B cell (primary cell): ENCODE data around the gene CYP51A1. TPM values are rescaled to one million over a fixed set of nuclear protein-coding genes. Genes with fewer than 3 reads are reported as not detected.

Experiments used
- ATAC-seq: fragments of 200-7000 bp; cut with Tn5 transposase; one replicate; pipeline ENCODE4 v1.10.0; 2021; ENCODE audit warnings: low read depth, mild to moderate bottlenecking, moderate number of reproducible peaks, moderate library complexity
- CTCF ChIA-PET: fragments of 350-600 bp; sonication (Branson Sonifier 250); formaldehyde crosslinking; loops from one replicate; lab custom pipeline; 2021; ENCODE audit warnings: antibody characterized with exemption, inconsistent platforms; lab: Charles Lee
- POLR2A ChIA-PET: fragments of 350-600 bp; sonication (Branson Sonifier 250); formaldehyde crosslinking; loops from one replicate; lab custom pipeline; 2021; ENCODE audit warnings: antibody characterized with exemption; lab: Charles Lee
- DNase-seq: peaks from one replicate; pipeline ENCODE4 v3.0.0; 2013
- H2AFZ ChIP-seq: 2 replicates; pipeline ENCODE4 v1.6.1; 2012; ENCODE audit warnings: mild to moderate bottlenecking, low read depth, low read length; ENCODE audit not compliant: insufficient read depth, poor library complexity, severe bottlenecking
- H3K27ac ChIP-seq, 2 donors: 1 replicate in 1 of 2; 2 replicates in 1 of 2; pipeline ENCODE4 v1.5.1; 2012 to 2013; ENCODE audit warnings: low read length in 2 of 2, mild to moderate bottlenecking in 2 of 2, moderate library complexity in 1 of 2
- H3K27me3 ChIP-seq, 4 experiments: fragments of 200-600 bp in 1 of 4; sonication (generic) in 1 of 4; replicated peaks in 1 of 4; 1 replicate in 2 of 4; 2 replicates in 2 of 4; pipeline versions ENCODE4 v1.6.1 to v1.7.0; 2013 to 2016; ENCODE audit warnings: low read length in 3 of 4, mild to moderate bottlenecking in 2 of 4, mixed read lengths in 1 of 4, moderate library complexity in 1 of 4; ENCODE audit not compliant: insufficient read depth in 4 of 4, control insufficient read depth in 3 of 4; ENCODE audit errors: control extremely low read depth in 1 of 4
- H3K36me3 ChIP-seq, 2 experiments: replicated peaks in 1 of 2; 1 replicate in 1 of 2; 2 replicates in 1 of 2; pipeline versions ENCODE4 v1.6.1 to v1.7.1; 2013; ENCODE audit warnings: low read length in 1 of 2; ENCODE audit not compliant: insufficient read depth in 2 of 2, control insufficient read depth in 1 of 2; ENCODE audit errors: control extremely low read depth in 1 of 2, extremely low read depth in 1 of 2
- H3K4me1 ChIP-seq, 2 donors: fragments of 200-600 bp in 1 of 2; sonication (generic) in 1 of 2; 1 replicate in 1 of 2; 2 replicates in 1 of 2; pipeline versions ENCODE4 v1.5.1 to v1.6.1; 2013 to 2017; ENCODE audit warnings: low read length in 2 of 2; ENCODE audit not compliant: control insufficient read depth in 2 of 2, insufficient read depth in 2 of 2
- H3K4me2 ChIP-seq: replicated peaks from 2 replicates; pipeline ENCODE3; 2012; ENCODE audit warnings: mild to moderate bottlenecking, low read depth, low read length; ENCODE audit not compliant: poor library complexity, severe bottlenecking
- H3K4me3 ChIP-seq, 5 experiments: fragments of 200-600 bp in 1 of 5; sonication (generic) in 1 of 5; 1 replicate in 3 of 5; 2 replicates in 2 of 5; pipeline versions ENCODE4 v1.5.1 to v1.7.0; 2011 to 2016; ENCODE audit warnings: low read length in 4 of 5, mild to moderate bottlenecking in 4 of 5, low read depth in 2 of 5, control low read depth in 1 of 5, moderate library complexity in 1 of 5; ENCODE audit not compliant: insufficient read depth in 1 of 5; ENCODE audit errors: control extremely low read depth in 1 of 5, extremely low read depth in 1 of 5
- H3K79me2 ChIP-seq: fragments of 200-600 bp; sonication (generic); one replicate; pipeline ENCODE4 v1.6.0; 2016; ENCODE audit warnings: low read length; ENCODE audit not compliant: control insufficient read depth, insufficient read depth
- H3K9ac ChIP-seq: fragments of 200-600 bp; sonication (generic); 2 replicates; pipeline ENCODE4 v1.6.1; 2017; ENCODE audit warnings: mild to moderate bottlenecking, low read length, moderate library complexity
- H3K9me3 ChIP-seq, 3 donors: one replicate each; pipeline versions ENCODE4 v1.6.1 to v1.7.1; 2013; ENCODE audit warnings: low read length in 2 of 3; ENCODE audit not compliant: control insufficient read depth in 2 of 3, insufficient read depth in 1 of 3; ENCODE audit errors: control extremely low read depth in 1 of 3
- H4K20me1 ChIP-seq: 2 replicates; pipeline ENCODE4 v1.6.0; 2012; ENCODE audit warnings: mild to moderate bottlenecking, low read length; ENCODE audit not compliant: insufficient read depth, control insufficient read depth, poor library complexity, severe bottlenecking
- H3K27ac Mint-ChIP-seq: one replicate; pipeline ENCODE4 v1.8.0; 2021; ENCODE audit warnings: mixed read lengths
- H3K27me3 Mint-ChIP-seq: one replicate; pipeline ENCODE4 v1.8.0; 2021; ENCODE audit warnings: mixed read lengths
- H3K4me1 Mint-ChIP-seq: one replicate; pipeline ENCODE4 v1.8.0; 2021; ENCODE audit warnings: mixed read lengths
- H3K4me3 Mint-ChIP-seq: one replicate; pipeline ENCODE4 v1.8.0; 2021; ENCODE audit warnings: mixed read lengths
- H3K9me3 Mint-ChIP-seq: one replicate; pipeline ENCODE4 v1.8.0; 2022; ENCODE audit warnings: mixed read lengths; ENCODE audit not compliant: insufficient read depth
- CTCF ChIP-seq: fragments of 200-600 bp; IDR thresholded peaks from one replicate; pipeline ENCODE4 v1.8.0; 2022; ENCODE audit warnings: antibody characterized with exemption, mild to moderate bottlenecking
- EZH2 ChIP-seq: IDR thresholded peaks from 2 replicates; pipeline ENCODE4 v1.6.1; 2012; ENCODE audit warnings: borderline replicate concordance, low read depth, mild to moderate bottlenecking, moderate library complexity, low read length; ENCODE audit not compliant: insufficient read depth, poor library complexity, severe bottlenecking
- WGBS: methylation state at CpG from one replicate; pipeline ENCODE4 v1.1.5; 2013; ENCODE audit warnings: missing lambda C conversion rate; ENCODE audit not compliant: insufficient coverage; 5-methylcytosine and 5-hydroxymethylcytosine counted together
- intact Hi-C: fragments of 100-400 bp; cut with micrococcal nuclease; formaldehyde crosslinking; loops from one replicate; pipeline ENCODE4 v1.10.0; 2022
- polyA plus RNA-seq: library from polyadenylated mRNA; depleted of rRNA; stranded (reverse); fragments of >200 nt; gene quantifications from 2 replicates; pipeline ENCODE4 v1.2.3, GENCODE V29; 2012
- total RNA-seq, 2 donors: library from RNA; stranded (reverse); fragments of 120-200 nt in 1 of 2; gene quantifications; 1 replicate in 1 of 2; 2 replicates in 1 of 2; pipeline versions ENCODE4 v1.2.3 to v1.2.4, GENCODE V29; 2013 to 2022

CYP51A1 gene
- total and polyA plus RNA-seq, 2 donors (not counting 1 experiment from before 2014, with no cell fraction given) = 6.3 to 36.1 TPM

GRCh38 chr7:92131764-92132330 lies 2.4 kb downstream of the CYP51A1 start:
- no peak overlapping the region for H2AFZ ChIP-seq
- Mint-ChIP-seq H3K27me3 (no peaks in the 10 kb centered on the region), H3K4me1 (peaks cover 39% of the 10 kb centered on the region), H3K27ac (no peak overlapping the region), H3K9me3 (no peaks in the 10 kb centered on the region), H3K4me3 (peak overlapping the region; percentile 27)
- POLR2A ChIA-PET = no interaction called here
- no peak for TF ChIP-seq CTCF
- ATAC-seq = no peak
- peaks cover 4% of the 10 kb centered on the region for H4K20me1 ChIP-seq
- H3K9ac ChIP-seq = no peak overlapping the region
- no peaks in the 10 kb centered on the region for H3K27me3 ChIP-seq
- H3K27ac ChIP-seq = no peak overlapping the region
- intact Hi-C loops = loop anchor here (5.0 to 10.0 kb wide), 2 partner anchors 705 to 983 kb away; partner anchors contain the start of genes CDK6 and SAMD9
- no peak for DNase-seq
- H3K4me2 ChIP-seq = peak overlapping the region; percentile 87
- WGBS = no CpG with 5 or more reads among the region's 4 CpGs
- peaks cover 18 to 27% of the 10 kb centered on the region in 2 donors for H3K4me1 ChIP-seq
- H3K9me3 ChIP-seq = no peaks in the 10 kb centered on the region
- H3K36me3 ChIP-seq = peaks cover 2 to 11% of the 10 kb centered on the region in 2 experiments
- CTCF ChIA-PET = interaction anchor here (0.7 to 1.4 kb wide), 4 partner anchors 10 to 397 kb away, joined by 3 to 4 read pairs (median 3); partner anchors contain the start of genes PEX1 and RBM48
- H3K4me3 ChIP-seq = no peak overlapping the region
- peaks cover 54% of the 10 kb centered on the region for H3K79me2 ChIP-seq

GRCh38 chr7:92131093-92131492 lies 3.2 kb downstream of the CYP51A1 start:
- H3K79me2 ChIP-seq = peaks cover 54% of the 10 kb centered on the region
- no peak overlapping the region for H2AFZ ChIP-seq
- WGBS = 89% methylated on average over 5 of the region's 5 CpGs
- Mint-ChIP-seq H3K9me3 (no peaks in the 10 kb centered on the region), H3K4me1 (peaks cover 39% of the 10 kb centered on the region), H3K27ac (no peak overlapping the region), H3K27me3 (no peaks in the 10 kb centered on the region), H3K4me3 (peak overlapping the region; percentile 10)
- intact Hi-C loops = loop anchor here (5.0 to 10.0 kb wide), 2 partner anchors 706 to 984 kb away; partner anchors contain the start of genes CDK6 and SAMD9
- DNase-seq = no peak
- H4K20me1 ChIP-seq = peaks cover 4% of the 10 kb centered on the region
- H3K9ac ChIP-seq = no peak overlapping the region
- no peaks in the 10 kb centered on the region for H3K27me3 ChIP-seq
- H3K4me1 ChIP-seq = peaks cover 18 to 27% of the 10 kb centered on the region in 2 donors
- CTCF ChIA-PET = interaction anchor here (1.0 kb wide), 1 partner anchor 397 kb away, joined by 4 read pairs; the partner anchor contains the start of genes PEX1 and RBM48
- no peaks in the 10 kb centered on the region for H3K9me3 ChIP-seq
- POLR2A ChIA-PET = no interaction called here
- no peak overlapping the region for H3K4me2 ChIP-seq
- H3K36me3 ChIP-seq = peaks cover 2 to 11% of the 10 kb centered on the region in 2 experiments
- H3K4me3 ChIP-seq = no peak overlapping the region
- no peak for ATAC-seq
- no peak overlapping the region for H3K27ac ChIP-seq
- no peak for TF ChIP-seq EZH2
- no peak for TF ChIP-seq CTCF
